Kidney epithelial cell (primary cell): ENCODE measurements around the gene ASAP2. TPM values are rescaled to one million over a fixed set of nuclear protein-coding genes. Genes with fewer than 3 reads are reported as not detected.

Experiments
- DNase-seq: peaks from one replicate; pipeline ENCODE4 v3.0.0-alpha.2; 2010; ENCODE audit warnings: low read depth
- H3K27me3 ChIP-seq: 2 replicates; pipeline ENCODE4 v1.6.0; 2011; ENCODE audit warnings: low read length; ENCODE audit not compliant: control insufficient read depth, insufficient read depth
- H3K36me3 ChIP-seq: 2 replicates; pipeline ENCODE4 v1.5.1; 2011; ENCODE audit warnings: low read length; ENCODE audit not compliant: control insufficient read depth, insufficient read depth
- H3K4me3 ChIP-seq: 2 replicates; pipeline ENCODE4 v1.5.1; 2011; ENCODE audit warnings: low read depth, mild to moderate bottlenecking, control low read depth, low read length
- total RNA-seq: library from RNA; depleted of rRNA; stranded (reverse); fragments of >200 nt; gene quantifications from 2 replicates; pipeline ENCODE4 v1.2.3, GENCODE V29; 2015
- TF ChIP-seq, protein P1 (sequence below): IDR thresholded peaks from 2 replicates; pipeline ENCODE4 v1.5.1; 2011; ENCODE audit warnings: mild to moderate bottlenecking, moderate library complexity, low read length, control low read depth, inconsistent platforms; ENCODE audit not compliant: insufficient read depth, poor library complexity, severe bottlenecking

ASAP2 gene
- total RNA-seq, 1 donor from 2014 or later = 42.2 TPM

DNA sequence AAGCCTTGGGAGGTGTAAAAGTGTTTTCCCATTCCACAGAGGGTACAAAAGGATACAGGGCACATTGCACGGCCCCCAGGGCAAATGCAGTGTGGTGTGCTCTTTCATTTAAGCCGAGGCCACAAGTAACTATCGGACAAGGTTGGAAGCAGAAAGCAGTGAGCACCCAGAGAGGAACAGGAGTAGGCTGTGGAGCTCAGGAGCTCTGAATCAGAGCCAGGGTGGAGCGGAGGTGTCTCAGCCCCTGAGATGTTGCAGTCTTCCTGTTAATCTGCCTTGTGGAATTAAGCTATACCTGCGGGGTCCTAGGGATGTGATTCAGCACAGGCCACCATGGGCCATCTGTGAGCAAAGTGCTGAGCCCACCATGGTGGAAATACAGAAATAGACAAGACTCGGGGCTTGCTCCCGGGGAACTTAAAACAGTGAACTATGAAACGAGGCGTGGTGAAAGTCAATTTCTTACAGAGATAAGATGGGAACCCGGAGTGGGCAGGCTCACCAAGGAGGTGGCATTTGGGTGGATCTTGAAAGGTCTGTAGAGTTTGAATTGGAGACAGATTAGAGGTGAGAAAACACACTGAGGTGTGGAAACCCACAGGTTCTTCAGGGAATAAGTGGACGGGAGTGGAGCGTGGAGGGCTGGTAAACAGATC lies 44.0 kb downstream of the ASAP2 start:
- Histone ChIP-seq H3K27me3 (no peaks in the 10 kb centered on the region), H3K4me3 (no peak overlapping the region), H3K36me3 (no peaks in the 10 kb centered on the region)
- TF ChIP-seq, protein P1, sequence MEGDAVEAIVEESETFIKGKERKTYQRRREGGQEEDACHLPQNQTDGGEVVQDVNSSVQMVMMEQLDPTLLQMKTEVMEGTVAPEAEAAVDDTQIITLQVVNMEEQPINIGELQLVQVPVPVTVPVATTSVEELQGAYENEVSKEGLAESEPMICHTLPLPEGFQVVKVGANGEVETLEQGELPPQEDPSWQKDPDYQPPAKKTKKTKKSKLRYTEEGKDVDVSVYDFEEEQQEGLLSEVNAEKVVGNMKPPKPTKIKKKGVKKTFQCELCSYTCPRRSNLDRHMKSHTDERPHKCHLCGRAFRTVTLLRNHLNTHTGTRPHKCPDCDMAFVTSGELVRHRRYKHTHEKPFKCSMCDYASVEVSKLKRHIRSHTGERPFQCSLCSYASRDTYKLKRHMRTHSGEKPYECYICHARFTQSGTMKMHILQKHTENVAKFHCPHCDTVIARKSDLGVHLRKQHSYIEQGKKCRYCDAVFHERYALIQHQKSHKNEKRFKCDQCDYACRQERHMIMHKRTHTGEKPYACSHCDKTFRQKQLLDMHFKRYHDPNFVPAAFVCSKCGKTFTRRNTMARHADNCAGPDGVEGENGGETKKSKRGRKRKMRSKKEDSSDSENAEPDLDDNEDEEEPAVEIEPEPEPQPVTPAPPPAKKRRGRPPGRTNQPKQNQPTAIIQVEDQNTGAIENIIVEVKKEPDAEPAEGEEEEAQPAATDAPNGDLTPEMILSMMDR = no peak
- DNase-seq = no peak

DNA sequence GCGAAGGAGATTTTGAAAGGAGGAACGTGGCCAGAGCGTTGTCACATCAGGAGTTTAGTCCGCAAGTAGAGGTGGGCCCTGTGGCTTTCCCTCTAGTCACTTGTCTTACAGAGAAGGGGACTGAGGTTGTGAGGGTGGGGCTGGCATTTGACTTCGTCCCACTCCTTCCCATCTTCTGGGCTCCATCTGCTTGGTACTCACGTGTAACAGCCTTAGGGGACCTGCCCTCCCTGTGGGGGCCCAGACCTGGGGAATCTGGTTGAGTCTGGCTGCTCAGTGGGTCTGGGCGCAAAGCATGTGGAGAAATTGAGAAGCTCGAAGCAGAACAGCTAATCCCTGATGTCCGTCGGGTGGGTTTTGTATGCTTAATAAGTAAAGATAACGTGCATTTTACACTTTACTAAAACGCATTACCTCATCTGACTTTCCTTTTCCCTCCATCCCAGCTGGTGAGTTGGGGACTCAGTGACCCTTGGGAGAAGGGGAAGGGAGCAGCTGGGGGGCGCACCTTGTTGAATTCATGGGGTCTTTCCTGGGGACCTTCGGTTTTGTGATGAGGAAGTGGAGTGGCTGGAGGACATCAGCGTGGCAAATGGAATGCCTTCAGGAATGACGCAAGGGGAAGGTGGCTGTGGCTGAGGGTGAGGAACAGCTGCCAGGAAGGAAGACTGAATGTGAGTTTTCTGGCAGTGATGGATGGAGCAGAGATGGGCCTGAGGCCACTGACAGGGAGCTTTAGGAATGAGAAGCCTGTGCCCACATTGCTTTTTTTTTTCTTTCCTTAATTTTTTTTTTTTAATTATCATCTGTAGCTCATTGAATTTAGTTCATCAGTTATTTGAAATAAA lies 44.8 kb downstream of the ASAP2 start:
- no peak for DNase-seq
- no peak overlapping the region for H3K4me3 ChIP-seq
- TF ChIP-seq, protein P1 = no peak
- no peaks in the 10 kb centered on the region for H3K27me3 ChIP-seq
- no peaks in the 10 kb centered on the region for H3K36me3 ChIP-seq

DNA sequence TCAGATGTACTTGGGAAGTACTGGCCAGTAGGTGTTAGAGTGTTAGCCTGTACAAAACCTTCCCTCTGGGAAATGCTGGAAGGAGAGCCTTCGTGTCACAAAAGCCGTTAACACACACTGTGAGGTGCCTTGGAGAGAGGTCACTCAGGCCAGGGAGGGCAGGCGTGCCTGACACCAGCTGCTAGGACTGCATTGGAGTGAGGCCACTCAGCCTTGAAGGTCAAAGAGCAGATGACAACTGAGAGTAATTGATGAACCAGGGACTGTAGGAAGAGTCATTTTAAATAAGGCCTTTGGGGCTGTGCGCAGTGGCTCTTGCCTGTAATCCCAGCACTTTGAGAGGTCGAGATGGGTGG lies 45.4 kb downstream of the ASAP2 start:
- Histone ChIP-seq H3K4me3 (no peak overlapping the region), H3K27me3 (no peaks in the 10 kb centered on the region), H3K36me3 (no peaks in the 10 kb centered on the region)
- TF ChIP-seq, protein P1 = no peak
- no peak for DNase-seq

DNA sequence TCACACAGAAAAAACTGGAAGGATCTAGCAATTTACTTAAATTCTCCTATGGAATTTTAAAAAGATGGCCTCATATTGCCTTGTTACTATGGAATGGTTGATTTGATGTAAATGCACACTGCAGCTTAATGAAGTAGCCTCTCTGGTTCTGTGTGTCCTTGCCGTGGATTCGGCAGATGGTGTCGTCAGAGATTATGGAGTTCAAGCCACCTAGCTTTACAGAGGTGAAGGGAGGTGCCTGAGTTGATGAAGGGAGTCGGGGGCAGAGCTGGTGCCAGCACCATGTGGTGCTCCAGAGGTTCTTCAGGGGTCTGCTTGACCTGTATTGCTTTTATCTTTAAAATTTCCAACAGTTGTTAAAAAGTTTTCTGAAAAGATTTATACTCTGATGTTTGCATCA lies 48.8 kb downstream of the ASAP2 start:
- no peak for DNase-seq
- Histone ChIP-seq H3K4me3 (no peak overlapping the region), H3K27me3 (no peaks in the 10 kb centered on the region), H3K36me3 (no peaks in the 10 kb centered on the region)
- TF ChIP-seq, protein P1 = no peak

DNA sequence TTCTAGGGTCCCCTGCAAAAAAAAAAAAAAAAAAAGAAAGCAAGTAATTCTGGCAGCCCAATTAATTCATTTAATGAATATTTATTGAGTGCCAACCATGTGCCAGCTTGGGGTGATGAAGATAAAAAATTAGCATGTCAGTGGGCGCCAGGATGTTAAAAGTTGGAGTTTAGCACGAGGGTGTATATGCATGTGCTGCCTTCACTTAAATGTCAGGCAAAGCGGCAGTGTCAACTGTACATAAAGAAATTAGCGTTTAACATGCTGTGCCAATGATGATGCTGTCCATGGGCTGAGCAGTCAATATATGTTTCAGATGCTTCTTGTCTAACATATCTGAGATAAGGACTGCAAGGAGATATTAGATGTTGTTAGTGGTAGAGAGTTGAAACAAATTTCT lies 49.5 kb downstream of the ASAP2 start:
- H3K36me3 ChIP-seq = no peaks in the 10 kb centered on the region
- no peak for DNase-seq

More for the DNA sequence above, 49.5 kb downstream of the ASAP2 start:
- Histone ChIP-seq H3K4me3 (no peak overlapping the region), H3K27me3 (no peaks in the 10 kb centered on the region)
- TF ChIP-seq, protein P1 = no peak
